Kidney epithelial cell (primary cell): ENCODE data around the gene KLHL26. TPM values are rescaled to one million over a fixed set of nuclear protein-coding genes. Genes with fewer than 3 reads are reported as not detected.

Experiments
- DNase-seq: peaks from one replicate; pipeline ENCODE4 v3.0.0-alpha.2; 2010; ENCODE audit warnings: low read depth
- H3K27me3 ChIP-seq: 2 replicates; pipeline ENCODE4 v1.6.0; 2011; ENCODE audit warnings: low read length; ENCODE audit not compliant: control insufficient read depth, insufficient read depth
- H3K36me3 ChIP-seq: 2 replicates; pipeline ENCODE4 v1.5.1; 2011; ENCODE audit warnings: low read length; ENCODE audit not compliant: control insufficient read depth, insufficient read depth
- H3K4me3 ChIP-seq: 2 replicates; pipeline ENCODE4 v1.5.1; 2011; ENCODE audit warnings: low read depth, mild to moderate bottlenecking, control low read depth, low read length
- total RNA-seq: library from RNA; depleted of rRNA; stranded (reverse); fragments of >200 nt; gene quantifications from 2 replicates; pipeline ENCODE4 v1.2.3, GENCODE V29; 2015
- TF ChIP-seq, protein P1 (sequence below): IDR thresholded peaks from 2 replicates; pipeline ENCODE4 v1.5.1; 2011; ENCODE audit warnings: mild to moderate bottlenecking, moderate library complexity, low read length, control low read depth, inconsistent platforms; ENCODE audit not compliant: insufficient read depth, poor library complexity, severe bottlenecking

The KLHL26 gene
- total RNA-seq, 1 donor from 2014 or later: 7.5 TPM

DNA sequence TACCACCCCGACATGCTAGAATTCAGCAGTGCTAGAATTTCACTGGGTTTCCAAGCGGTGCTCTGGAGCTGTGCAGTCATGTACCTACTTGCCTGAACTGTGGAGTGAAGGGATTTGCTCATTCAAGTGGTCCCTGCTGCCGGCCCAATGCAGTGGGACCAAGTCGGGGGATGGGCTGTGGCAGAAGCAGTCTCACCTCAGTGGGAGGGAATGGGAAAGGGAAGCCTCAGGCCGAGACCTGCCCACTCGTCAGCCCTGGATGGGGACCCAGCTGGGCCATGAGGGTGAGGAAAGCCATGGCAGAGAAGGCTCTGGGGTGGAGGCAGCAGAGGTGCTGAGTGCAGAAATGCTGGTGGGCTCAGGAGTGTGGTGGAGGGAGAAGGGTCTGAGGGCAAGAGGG, 14.9 kb downstream of the KLHL26 start:
- TF ChIP-seq, protein P1, sequence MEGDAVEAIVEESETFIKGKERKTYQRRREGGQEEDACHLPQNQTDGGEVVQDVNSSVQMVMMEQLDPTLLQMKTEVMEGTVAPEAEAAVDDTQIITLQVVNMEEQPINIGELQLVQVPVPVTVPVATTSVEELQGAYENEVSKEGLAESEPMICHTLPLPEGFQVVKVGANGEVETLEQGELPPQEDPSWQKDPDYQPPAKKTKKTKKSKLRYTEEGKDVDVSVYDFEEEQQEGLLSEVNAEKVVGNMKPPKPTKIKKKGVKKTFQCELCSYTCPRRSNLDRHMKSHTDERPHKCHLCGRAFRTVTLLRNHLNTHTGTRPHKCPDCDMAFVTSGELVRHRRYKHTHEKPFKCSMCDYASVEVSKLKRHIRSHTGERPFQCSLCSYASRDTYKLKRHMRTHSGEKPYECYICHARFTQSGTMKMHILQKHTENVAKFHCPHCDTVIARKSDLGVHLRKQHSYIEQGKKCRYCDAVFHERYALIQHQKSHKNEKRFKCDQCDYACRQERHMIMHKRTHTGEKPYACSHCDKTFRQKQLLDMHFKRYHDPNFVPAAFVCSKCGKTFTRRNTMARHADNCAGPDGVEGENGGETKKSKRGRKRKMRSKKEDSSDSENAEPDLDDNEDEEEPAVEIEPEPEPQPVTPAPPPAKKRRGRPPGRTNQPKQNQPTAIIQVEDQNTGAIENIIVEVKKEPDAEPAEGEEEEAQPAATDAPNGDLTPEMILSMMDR: no peak
- DNase-seq: no peak
- peaks cover 5% of the 10 kb centered on the region for H3K27me3 ChIP-seq
- H3K36me3 ChIP-seq: no peaks in the 10 kb centered on the region
- no peak overlapping the region for H3K4me3 ChIP-seq

- no peak overlapping the region for H3K4me3 ChIP-seq
- H3K27me3 ChIP-seq: peaks cover 6% of the 10 kb centered on the region
- H3K36me3 ChIP-seq: no peaks in the 10 kb centered on the region
- DNase-seq: no peak
- TF ChIP-seq, protein P1: no peak
Measured at GRCh38 chr19:18653853-18654252, 17.0 kb downstream of the KLHL26 start.

DNA sequence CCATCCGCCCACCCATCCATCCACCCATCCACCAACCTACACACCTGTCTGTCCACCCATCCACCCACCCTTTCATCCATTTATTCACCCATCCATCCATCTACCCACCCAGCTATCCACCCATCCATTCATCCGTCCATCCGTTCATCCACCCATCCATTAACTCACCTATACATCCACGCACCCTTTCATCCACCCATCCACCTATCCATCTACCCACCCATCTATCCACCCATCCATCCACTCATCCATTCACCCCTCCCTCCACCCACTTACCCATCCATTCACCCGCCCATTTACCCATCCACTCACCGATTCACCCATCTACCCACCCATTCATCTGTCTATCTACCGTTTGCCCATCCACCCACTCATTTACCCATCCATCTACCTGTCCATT, 17.6 kb downstream of the KLHL26 start:
- no peak overlapping the region for H3K4me3 ChIP-seq
- DNase-seq: no peak
- no peaks in the 10 kb centered on the region for H3K36me3 ChIP-seq
- TF ChIP-seq, protein P1: no peak
- H3K27me3 ChIP-seq: peaks cover 8% of the 10 kb centered on the region

DNA sequence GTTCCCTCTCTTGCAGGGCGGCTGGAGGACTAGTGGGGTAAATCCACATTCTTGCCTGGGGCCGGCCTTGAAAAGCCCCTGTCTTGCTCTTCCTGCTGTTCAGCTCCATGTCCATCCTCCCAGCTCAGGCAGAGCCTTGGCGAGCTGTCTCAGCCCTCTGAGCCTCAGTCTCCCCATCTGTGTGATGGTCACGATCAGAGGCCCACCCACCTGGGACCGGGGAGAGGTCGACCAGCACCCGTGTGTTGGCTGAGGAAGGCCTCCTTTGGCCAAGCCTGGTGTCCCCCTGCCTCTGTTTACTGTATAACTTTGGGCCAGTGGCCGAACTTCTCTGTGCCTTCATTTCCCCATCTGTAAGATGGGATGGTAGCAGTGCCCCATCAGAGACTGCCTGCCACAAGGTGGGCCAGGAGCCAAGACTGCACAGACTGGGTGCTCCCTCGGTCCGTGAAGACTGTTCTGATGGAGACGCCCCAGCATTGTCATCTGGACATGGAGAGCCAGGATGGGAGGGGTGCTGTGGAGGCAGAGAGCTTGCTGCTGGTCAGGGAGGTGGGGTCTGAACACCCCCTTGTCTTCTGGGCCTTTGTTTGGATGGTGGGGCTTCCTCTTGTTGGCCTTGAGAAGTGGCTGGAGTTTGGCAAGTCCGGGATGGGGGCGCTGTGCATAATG, 18.5 kb downstream of the KLHL26 start:
- H3K27me3 ChIP-seq: peaks cover 6% of the 10 kb centered on the region
- TF ChIP-seq, protein P1: no peak
- no peak for DNase-seq
- no peak overlapping the region for H3K4me3 ChIP-seq
- no peaks in the 10 kb centered on the region for H3K36me3 ChIP-seq

- H3K4me3 ChIP-seq: no peak overlapping the region
- H3K36me3 ChIP-seq: no peaks in the 10 kb centered on the region
- TF ChIP-seq, protein P1: no peak
Measured at GRCh38 chr19:18656337-18657086, 19.7 kb downstream of the KLHL26 start.

More at GRCh38 chr19:18656337-18657086, 19.7 kb downstream of the KLHL26 start:
- peaks cover 6% of the 10 kb centered on the region for H3K27me3 ChIP-seq
- no peak for DNase-seq
